Ramos (cell line): Measurements from ENCODE around the gene MED20.

Source experiments
- in situ Hi-C: fragments of 300-500 bp; cut with MboI; formaldehyde crosslinking; loops from one replicate; pipeline ENCODE4 v1.14.3; 2022; ENCODE audit warnings: low sequenced_read_pairs; ENCODE audit not compliant: unreplicated experiment

The MED20 gene

GRCh38 chr6:41871691-41872090, 49.2 kb downstream of the MED20 start:
- in situ Hi-C loops, result no loop called here

GRCh38 chr6:41859356-41859755, 61.6 kb downstream of the MED20 start:
- in situ Hi-C loops, result no loop called here

- in situ Hi-C loops, result no loop called here
Observed at GRCh38 chr6:41858703-41859102, 62.2 kb downstream of the MED20 start.
